Measurements from ENCODE around the gene CELF1.

Gene CELF1

DNA sequence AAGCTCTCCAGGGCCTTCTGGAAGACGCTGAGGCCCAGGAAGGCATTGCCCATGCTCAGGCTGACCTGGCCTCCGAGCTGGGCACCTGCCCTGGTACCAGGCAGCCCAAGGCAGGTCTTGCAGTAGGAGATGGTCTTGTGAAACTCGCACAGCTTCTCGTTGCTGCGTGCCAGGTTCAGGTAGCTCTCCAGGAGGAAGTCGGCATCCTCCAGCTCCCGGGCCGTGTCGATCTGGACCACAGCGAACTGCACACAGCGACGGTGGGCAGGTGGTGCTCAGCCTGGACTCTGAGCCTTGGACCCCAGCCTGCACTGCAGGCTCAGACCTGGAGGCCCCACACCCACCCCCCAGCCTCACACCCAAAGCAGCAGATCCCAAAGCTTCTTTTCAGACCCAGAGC is 105.0 kb downstream of the CELF1 start:
- DNase-seq (ENCODE audit: low spot score) = no peak

DNA sequence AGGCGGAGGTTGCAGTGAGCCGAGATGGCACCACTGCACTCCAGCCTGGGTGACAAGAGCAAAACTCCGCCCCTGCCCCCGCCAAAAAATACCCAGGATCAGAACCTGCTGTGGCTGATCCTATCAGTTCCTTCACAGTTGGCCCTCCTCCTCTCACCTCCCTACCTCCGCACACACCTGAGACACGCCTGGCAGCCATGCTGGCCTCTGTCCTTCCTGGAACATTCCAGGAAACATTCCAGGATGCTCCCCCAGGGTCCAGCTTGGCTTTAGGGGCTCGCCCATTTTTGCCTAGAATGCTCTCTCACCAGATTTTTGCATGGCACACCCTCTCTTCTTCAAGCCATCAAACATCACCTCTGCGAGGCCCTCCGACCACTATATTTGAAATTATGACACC is 106.1 kb downstream of the CELF1 start:
- no peak for DNase-seq (ENCODE audit: low spot score)

DNA sequence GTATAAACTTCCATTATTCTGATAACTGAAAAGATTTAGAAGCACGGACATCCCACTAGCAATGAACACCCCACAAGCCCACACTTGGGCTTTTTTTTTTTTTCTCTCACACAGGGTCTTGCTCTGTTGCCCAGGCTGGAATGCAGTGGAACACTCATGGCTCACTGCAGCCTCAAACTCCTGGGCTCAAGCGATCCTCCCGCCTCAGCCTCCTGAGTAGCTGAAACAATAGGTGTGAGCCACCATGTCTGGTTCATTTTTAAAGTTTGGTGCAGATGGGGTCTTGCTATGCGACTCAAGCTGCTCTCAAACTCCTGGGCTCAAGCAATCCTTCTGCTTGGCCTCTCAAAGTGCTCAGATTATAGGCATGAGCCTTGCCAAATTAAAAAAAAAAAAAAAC is 107.1 kb downstream of the CELF1 start:
- no peak for DNase-seq (ENCODE audit: low spot score)

DNA sequence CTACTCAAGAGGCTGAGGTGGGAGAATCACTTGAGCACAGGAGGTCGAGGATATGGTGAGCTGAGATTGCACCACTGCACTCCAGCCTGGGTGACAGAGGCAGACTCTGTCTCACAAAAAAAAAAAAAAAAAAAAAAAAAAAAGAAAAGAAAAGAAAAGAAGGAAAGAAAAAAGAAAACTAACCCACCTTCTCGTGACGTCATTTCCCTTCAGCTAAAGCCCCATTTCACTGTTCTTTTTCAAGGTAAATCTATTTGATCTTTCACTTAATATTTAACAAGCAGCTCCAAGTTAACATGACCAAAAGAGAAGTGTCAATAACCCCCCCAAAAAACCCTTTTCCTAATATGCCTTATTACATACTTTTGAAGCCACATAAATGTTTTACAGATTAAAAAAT is 109.1 kb downstream of the CELF1 start:
- no peak for DNase-seq (ENCODE audit: low spot score)

DNA sequence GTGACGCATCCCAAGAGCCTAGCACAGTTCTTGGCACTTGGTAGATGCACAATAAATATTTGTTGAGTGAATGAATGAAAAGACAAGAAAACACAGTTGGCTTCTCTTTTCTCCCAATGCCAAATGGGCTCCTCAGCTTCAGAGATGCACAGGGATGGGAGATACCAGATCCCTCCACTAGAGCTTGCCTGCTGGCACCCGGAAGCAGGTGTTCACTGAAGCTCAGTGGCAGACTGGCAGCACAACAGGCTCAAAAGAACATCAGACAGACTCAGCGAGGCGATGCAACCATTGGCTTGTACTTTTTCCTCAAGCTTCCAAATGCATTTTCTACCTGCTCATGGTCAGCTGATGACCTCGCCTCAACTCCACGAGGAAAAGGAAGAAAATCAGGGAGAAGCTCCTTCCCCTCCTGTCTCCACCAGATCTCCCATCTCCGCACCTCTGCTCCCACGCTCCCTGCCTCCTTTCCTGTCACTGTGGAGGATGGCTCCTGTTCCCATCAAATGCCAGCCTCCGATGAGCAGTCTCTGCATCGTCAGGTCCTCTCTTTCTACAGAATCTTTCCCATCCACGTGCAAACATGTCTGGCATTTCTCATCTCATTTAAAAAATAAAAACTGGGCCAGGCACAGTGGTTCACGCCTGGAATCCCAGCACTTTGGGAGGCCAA is 109.8 kb downstream of the CELF1 start:
- no peak for DNase-seq (ENCODE audit: low spot score)

DNA sequence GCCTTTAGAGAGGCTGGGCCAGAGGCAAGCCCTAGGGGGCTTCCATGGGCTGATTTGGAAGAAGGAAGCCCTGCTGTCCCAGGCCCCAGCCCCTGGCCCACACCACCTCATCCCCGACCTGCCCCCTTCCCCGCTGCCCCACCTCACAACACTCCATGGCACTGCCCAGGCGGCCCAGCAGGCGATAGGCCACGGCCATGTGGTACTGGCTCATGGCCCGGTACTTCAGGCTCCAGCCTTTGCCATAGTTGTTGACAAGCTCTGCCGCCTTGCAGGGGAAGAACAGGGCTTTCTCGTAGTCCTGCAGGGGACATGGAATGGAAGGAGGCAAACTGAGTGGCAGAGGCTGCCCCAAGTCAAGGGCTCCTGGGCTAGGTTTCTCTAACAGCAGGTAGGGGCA is 110.4 kb downstream of the CELF1 start:
- no peak for DNase-seq (ENCODE audit: low spot score)

DNA sequence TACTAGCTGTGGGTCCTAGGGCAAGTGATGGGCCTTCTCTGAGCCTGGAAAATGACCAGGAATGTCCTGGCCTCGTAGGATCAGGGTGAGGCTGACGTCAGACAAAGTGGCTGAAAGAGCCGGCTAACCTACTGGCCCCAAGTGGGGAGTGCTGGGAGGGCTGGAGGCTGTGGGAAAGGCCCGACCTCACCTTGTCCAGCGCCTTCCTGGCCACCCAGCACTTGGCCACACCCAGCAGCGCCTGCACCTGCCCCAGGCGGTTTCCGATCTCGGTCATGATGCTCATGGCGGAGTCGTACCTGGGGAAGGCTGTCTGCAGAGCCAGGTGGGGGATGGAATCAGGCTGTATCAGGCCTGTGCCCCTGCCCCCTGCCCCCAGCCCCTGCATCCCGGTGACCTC is 111.5 kb downstream of the CELF1 start:
- DNase-seq (ENCODE audit: low spot score) = no peak

DNA sequence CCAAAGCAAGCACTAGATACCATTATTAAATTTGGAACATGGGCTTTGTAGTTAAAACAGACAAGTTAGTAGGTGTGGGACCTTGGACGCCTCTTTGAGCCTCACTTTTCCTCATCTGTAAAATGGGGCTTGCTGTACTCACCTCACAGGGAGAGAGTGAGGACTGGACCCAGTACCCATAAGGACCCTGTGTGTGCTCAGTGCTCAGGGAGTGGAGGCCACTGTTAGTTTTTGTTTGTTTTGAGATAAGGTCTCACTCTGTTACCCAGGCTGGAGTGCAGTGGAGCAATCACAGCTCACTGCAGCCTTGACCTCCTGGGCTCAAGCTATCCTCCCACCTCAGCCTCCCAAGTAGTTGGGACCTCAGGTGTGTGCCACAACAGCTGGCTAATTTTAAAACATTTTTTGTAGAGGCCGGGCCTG is 112.9 kb downstream of the CELF1 start:
- no peak for DNase-seq (ENCODE audit: low spot score)

DNA sequence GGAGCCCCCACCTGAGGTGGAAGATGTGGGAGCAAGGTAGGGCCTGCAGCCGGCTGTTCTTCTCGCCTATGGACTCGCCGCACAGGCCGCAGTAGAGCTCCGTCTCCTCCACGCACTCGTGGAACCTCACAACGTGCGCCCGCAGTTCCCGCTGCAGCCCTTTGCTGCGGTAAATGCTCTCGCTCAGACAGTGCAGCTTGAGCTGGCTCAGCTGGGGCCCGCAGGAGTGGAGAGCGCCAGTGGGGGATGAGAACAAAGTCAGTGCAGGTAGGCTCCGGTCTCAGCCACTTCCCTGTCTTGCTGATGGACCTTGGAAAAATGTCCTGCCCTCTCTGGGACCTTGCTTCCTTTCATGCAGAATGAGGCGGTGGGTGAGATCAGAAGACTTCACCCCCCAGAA is 114.2 kb downstream of the CELF1 start:
- no peak for DNase-seq (ENCODE audit: low spot score)

DNA sequence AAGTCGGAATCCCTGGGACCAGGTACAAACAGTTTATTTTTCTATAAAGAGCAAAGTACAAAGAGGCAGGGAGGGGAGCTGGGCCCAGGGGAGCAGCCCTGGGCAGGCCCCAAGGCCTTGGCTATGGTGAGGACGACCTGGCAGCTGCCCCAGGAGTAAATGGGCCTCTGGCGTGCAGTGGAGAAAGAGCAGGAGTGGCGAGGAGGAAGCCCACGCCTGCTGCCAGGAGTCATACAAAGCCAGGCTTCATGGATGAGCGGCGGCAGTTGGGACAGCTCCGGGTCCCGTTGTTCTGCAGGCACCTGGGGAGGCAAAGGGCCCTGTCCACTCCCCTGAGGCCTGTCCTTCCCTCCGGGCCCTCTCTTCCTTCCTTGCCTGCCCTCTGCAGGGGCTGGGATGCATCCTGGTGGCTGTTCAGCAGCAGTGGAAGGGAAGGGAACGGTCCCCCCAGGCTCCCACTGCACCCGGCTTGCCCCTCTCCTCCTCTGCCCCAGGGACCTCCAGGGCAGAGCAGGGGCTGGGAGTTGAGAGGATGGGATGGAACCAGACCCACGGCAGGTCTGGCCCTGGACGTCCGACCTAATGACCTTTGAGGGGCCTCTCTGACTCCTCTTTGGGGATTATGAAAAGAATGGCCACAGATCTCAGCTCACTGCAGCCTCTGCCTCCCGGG is 115.0 kb downstream of the CELF1 start:
- DNase-seq (ENCODE audit: low spot score) = peak; percentile 43

DNA sequence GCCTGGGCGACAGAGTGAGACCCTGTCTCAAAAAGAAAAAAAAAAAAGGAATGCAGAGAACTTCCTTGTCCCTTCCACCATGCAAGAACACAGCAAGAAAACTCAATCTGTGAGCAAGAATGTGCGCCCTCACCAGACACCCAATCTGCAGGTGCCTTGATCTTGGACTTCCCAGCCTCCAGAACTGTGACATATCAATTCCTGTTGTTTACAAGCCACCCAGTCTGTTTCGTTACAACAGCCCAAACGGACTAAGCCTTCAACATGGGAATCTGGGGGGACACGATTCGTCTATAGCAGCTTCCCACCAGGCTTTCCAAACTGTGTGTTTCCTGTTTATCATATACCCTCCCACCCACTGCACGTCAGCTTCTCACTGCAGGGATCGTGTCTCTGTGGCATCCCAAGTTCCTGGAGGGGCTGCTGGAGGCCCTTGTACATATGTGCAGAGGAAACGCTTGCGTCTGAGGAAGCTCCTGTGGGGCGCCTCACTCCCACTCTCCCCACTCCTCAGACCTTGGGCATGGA is 115.7 kb downstream of the CELF1 start:
- DNase-seq (ENCODE audit: low spot score) = no peak

DNA sequence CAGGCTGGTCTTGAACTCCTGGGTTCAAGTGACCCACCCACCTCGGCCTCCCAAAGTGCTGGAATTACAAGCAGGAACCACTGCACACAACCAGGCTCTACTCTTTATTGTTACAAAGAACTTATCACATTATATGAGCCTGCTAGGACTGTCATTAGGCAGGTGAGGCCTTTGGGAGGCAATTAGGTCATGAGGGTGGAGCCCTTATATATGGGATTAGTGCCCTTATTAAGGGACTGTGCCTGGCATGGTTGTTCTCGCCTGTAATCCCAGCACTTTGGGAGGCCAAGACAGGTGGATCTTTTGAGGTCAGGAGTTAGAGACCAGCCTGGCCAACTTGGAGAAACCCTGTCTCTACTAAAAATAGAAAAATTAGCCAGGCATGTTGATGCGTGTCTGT is 116.2 kb downstream of the CELF1 start:
- DNase-seq (ENCODE audit: low spot score) = no peak

DNA sequence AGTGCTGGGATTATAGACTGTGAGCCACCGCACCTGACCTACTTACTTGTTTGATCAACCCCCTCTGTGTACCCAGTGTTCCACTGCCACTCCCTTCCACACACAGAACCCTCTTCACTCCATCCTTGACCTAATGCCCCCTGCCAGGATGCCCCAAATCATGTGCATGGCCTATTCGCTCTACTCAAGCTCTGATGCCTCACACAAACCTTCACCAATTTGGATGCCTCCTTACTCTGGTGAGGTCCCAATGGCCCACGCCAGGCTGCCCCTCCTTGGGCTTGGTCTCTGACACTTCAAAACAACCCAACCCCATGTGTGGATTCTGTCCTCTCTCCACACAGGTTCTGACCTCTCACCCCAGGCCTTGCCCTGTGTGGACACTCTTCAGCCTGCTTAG is 117.2 kb downstream of the CELF1 start:
- DNase-seq (ENCODE audit: low spot score) = no peak

DNA sequence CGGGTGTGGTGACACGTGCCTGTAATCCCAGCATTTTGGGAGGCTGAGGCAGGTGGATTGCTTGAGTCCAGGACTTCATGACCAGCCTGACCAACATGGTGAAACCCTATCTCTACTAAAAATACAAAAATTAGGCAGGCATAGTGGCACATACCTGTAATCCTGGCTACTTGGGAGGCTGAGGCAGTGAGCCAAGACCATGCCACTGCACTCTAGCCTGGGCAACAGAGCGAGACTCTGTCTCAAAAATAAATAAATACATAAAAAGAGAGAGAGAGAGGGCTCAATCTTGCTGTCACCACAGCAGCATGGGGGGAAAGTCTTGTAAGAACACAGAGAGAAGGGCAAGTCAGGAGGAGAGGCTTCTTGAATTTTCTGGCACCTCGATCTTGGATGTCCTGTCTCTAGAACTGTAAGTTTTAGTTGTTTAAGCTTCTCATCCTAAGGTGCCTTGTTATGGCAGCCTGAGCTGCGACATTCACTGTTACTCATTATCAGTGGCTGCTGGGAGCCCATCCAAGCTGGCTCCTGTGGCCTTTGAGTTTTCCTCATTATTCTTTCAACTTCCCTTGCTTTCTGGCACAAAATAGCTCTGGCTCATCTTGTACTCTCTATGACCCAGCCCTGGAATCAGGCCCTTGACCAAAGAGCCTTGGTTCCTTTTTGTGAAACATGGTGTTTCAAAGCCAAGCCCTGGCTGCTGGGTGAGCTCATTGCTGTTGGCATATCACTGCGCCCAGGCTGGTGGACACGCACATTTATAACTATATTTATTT is 118.7 kb downstream of the CELF1 start:
- peak; percentile 89 for DNase-seq (ENCODE audit: low spot score)

DNA sequence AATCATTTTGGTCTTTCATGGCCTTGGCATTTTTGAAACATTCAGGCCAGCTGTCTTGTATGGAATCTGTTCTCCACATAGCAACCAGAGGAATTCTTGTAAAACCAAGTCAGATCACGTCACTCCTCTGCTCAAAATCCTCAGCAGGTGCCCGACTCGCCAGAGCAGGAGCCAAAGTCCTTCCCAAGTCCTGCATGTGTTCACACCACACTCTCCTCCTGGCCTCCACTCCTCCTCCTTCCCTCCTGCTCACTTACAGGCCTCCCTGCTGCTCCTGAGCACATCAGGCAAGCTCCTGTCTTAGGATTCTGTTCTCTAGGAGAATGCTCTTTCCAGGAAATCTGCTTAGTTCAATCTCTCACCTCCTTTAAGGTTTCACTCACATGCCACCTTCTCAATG is 119.8 kb downstream of the CELF1 start:
- no peak for DNase-seq (ENCODE audit: low spot score)

DNA sequence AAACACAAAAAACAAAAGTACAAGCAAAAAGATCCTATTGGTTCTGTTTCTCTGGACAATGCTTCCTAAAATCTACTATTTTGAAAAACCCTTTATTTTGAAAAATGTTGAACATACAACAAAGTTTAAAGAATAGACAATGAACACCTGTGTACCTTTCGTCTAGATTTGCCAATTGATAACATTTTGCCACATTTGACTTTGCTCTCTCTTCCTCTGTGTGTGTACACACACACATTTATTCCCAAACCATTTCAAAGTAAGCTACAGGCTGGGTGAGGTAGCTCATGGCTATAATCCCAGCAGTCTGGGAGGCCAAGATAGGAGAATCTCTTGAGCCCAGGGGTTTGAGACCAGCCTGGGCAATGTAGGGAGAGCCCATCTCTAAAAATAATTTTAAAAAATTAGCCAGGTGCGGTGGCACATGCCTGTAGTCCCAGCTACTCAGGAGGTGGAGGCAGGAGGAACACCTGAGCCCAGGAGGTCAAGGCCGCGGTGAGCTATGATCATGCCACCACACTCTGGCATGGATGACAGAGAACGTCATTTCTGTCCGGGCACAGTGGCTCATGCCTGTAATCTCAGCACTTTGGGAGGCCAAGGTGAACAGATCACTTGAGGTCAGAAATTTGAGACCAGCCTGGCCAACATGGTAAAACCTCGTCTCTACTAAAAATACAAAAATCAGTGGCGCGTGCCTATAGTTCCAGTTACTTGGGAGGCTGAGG is 121.4 kb downstream of the CELF1 start:
- DNase-seq (ENCODE audit: low spot score) = no peak

DNA sequence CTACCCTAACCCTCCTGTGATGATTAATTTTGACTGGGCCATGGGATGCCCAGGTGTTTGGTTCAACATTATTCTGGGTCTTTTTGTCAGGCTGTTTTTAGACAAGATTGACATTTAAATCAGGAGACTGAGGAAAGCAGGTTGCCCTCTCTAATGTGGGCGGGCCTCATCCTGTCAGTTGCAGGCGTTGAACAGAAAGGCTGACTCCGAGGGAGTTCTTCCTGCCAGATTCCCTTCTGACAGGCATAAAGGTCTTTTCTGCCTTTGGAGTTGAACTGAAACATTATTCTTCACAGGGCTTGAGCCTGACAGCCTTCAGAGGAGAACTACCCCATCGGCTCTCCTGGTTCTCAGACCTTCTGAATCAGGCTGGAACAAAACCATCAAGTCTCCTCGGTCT is 122.4 kb downstream of the CELF1 start:
- DNase-seq (ENCODE audit: low spot score) = no peak

DNA sequence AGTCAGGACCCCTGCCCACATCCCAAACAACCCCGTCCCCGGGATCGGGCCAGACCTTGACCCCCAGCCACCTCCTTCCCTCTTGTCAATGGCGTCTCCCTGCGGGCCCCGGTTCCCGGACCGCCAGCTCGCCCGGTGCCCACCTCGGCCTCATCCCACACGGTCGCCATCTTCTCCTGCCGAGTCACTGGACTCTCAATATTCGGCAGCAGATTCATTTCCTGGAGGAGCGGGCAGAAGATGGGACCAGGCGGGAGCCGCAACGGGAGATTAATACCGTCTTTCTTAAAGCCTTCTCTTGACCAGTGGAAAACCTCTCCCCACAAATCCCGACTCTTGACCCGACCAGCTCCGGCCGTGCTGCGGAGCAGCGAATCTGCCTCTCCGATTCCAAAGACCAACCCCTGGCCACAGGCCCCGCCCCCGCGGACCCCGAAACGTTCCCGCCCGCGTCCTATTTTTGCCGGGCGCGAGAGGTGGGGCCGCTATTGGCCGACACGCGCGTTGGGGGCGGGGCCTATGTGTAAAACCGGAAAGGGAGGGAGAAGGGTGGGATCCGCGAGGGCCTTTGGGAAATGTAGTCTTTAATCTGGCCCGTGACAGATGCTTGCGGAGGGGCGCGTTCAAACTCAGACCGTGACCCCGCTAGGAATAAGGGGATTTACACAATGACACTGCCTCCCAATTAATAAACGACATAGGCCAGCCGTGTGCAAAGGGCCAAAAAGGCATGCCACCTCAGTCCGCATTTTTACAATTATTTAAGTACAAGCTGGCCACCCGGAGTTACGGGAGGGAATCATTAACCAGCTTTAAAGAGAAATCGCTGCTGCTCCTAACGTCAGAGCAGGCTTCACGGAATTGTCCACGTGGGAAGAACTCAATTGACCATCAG is 126.6 kb downstream of the CELF1 start, which contains the start of gene PSMC3:
Gene PSMC3 (minus strand): TSS at position 378 of the 895 bp plus-strand sequence. CDS start 160 bp downstream, at position 218.
- DNase-seq (ENCODE audit: low spot score) = peak; percentile 96

DNA sequence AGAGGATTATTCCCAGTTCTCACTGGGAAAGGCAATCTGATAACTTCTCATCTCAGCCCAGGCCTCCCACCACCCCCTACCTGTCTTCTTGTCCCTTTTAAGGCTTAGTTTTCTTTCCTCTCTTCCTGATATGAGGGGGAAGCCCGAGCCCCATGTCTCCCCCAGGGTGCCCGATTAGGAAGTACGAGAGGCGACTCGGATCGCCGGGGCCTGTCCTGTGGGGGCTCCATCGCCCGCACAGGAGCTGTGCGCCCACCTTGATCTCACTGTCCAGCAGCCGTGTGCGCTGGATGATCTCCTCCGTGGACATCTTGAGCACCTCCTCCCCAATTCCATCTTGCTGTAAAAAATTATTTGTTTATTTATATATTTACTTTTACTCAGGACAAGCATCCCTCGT is 127.3 kb downstream of the CELF1 start:
- DNase-seq (ENCODE audit: low spot score) = no peak

DNA sequence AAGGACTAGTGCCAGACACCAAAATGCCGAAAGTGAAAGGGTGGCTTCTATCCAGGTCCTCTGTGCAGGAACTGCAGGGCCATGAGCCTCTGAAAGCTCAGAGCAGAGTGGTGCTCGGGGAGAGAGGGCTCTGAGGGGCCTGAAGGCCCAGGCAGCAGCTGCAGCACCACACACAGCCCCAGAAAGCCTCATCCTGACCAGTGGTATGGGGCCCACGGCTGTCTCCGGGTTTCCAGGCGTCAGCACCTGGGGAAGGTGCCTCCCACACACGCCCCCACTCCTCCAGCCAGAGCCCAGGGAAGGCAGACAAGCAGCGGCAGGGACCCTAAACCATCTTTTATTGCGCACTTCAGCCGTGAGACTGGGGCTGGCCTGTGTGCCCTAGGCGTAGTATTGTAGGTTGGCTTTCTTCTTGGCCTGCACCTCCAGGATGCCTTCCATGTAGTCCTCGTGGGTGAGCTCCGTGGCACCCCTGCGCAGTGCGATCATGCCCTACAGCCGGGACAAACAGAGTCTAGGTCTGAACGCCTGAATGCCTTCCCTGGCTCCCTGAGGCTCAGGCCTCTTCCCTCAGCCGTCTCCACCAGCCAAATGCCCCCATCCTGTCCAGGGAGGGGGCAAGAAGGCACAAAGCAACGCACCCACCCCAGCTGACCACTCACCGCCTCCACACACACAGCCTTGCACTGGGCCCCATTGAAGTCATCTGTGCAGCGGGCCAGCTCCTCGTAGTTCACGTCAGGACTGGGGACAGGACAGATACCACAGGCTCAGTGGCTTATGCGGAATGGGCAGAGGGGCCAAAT is 134.3 kb downstream of the CELF1 start:
- no peak for DNase-seq (ENCODE audit: low spot score)
